ENCODE measurements around the gene GTPBP8. TPM values are rescaled to one million over a fixed set of nuclear protein-coding genes. Genes with fewer than 3 reads are reported as not detected.
A peak's percentile ranks its signal among the peaks of the same experiment; 100 is the strongest.

The GTPBP8 gene
- total RNA-seq, 1 experiment from 2014 or later: 19.5 TPM

- BruUV-seq (replicated peaks): no TSS peak
- ChIA-PET CTCF (interaction anchor here (1.3 to 1.5 kb wide), 2 partner anchors 245 to 337 kb away, joined by 6 to 15 read pairs; no protein-coding TSS in a partner anchor), POLR2A (no interaction called here)
- peak in 1 of 2 experiments; percentile 39 for DNase-seq
- Mint-ChIP-seq H3K27me3 (ENCODE audit: insufficient read depth, unreplicated experiment) (no peaks in the 10 kb centered on the region), H3K4me1 (ENCODE audit: low read depth, unreplicated experiment) (peaks cover 6% of the 10 kb centered on the region), H3K4me3 (ENCODE audit: unreplicated experiment) (no peak overlapping the region), H3K9me3 (ENCODE audit: unreplicated experiment) (no peaks in the 10 kb centered on the region), H3K27ac (ENCODE audit: unreplicated experiment) (no peak overlapping the region), H3K36me3 (ENCODE audit: insufficient read depth, unreplicated experiment) (no peaks in the 10 kb centered on the region)
- Histone ChIP-seq H3K36me3 (ENCODE audit: control insufficient read depth, insufficient read depth, low read length) (no peaks in the 10 kb centered on the region), H3K4me3 (ENCODE audit: low read depth, low read length) (no peak overlapping the region), H3K4me1 (no peaks in the 10 kb centered on the region), H3K9me3 (no peaks in the 10 kb centered on the region), H3K27me3 (replicated peaks; ENCODE audit: control insufficient read depth, insufficient read depth, low read length) (no peaks in the 10 kb centered on the region)
- intact Hi-C loops (cut with micrococcal nuclease; ENCODE audit: unreplicated experiment): loop anchor here (1.0 to 5.0 kb wide), 4 partner anchors 167 to 397 kb away; no protein-coding TSS in a partner anchor
- peak; percentile 55 to 76 for TF ChIP-seq CTCF (IDR thresholded peaks at IDR 0.05; ENCODE audit: insufficient read depth in 1 of 2, low read depth in 1 of 2, low read length in 1 of 2, severe bottlenecking in 1 of 2, unreplicated experiment in 1 of 2)
Observed at GRCh38 chr3:112979244-112979832, 11.4 kb upstream of the GTPBP8 start.

GRCh38 chr3:112980080-112980479, 10.7 kb upstream of the GTPBP8 start:
- Histone ChIP-seq H3K27me3 (replicated peaks; ENCODE audit: control insufficient read depth, insufficient read depth, low read length) (no peaks in the 10 kb centered on the region), H3K9me3 (no peaks in the 10 kb centered on the region), H3K4me3 (ENCODE audit: low read depth, low read length) (no peak overlapping the region), H3K36me3 (ENCODE audit: control insufficient read depth, insufficient read depth, low read length) (no peaks in the 10 kb centered on the region), H3K4me1 (no peaks in the 10 kb centered on the region)
- POLR2A ChIA-PET: no interaction called here
- H3K36me3 Mint-ChIP-seq (ENCODE audit: insufficient read depth, unreplicated experiment): no peaks in the 10 kb centered on the region
- intact Hi-C loops (cut with micrococcal nuclease; ENCODE audit: unreplicated experiment): no loop called here
- H3K27me3 Mint-ChIP-seq (ENCODE audit: insufficient read depth, unreplicated experiment): no peaks in the 10 kb centered on the region
- H3K27ac Mint-ChIP-seq (ENCODE audit: unreplicated experiment): no peak overlapping the region
- CTCF ChIA-PET: interaction anchor here (1.3 kb wide), 1 partner anchor 245 kb away, joined by 15 read pairs; no protein-coding TSS in a partner anchor
- no TSS peak for BruUV-seq (replicated peaks)
- TF ChIP-seq CTCF (IDR thresholded peaks at IDR 0.05; ENCODE audit: insufficient read depth in 1 of 2, low read depth in 1 of 2, low read length in 1 of 2, severe bottlenecking in 1 of 2, unreplicated experiment in 1 of 2): no peak
- no peaks in the 10 kb centered on the region for H3K9me3 Mint-ChIP-seq (ENCODE audit: unreplicated experiment)
- H3K4me3 Mint-ChIP-seq (ENCODE audit: unreplicated experiment): no peak overlapping the region
- DNase-seq: no peak
- peaks cover 6% of the 10 kb centered on the region for H3K4me1 Mint-ChIP-seq (ENCODE audit: low read depth, unreplicated experiment)

- H3K9me3 ChIP-seq: no peaks in the 10 kb centered on the region
- Mint-ChIP-seq H3K4me1 (ENCODE audit: low read depth, unreplicated experiment) (peaks cover 6% of the 10 kb centered on the region), H3K27me3 (ENCODE audit: insufficient read depth, unreplicated experiment) (peaks cover 3% of the 10 kb centered on the region), H3K36me3 (ENCODE audit: insufficient read depth, unreplicated experiment) (no peaks in the 10 kb centered on the region), H3K9me3 (ENCODE audit: unreplicated experiment) (no peaks in the 10 kb centered on the region), H3K4me3 (ENCODE audit: unreplicated experiment) (no peak overlapping the region), H3K27ac (ENCODE audit: unreplicated experiment) (no peak overlapping the region)
- intact Hi-C loops (cut with micrococcal nuclease; ENCODE audit: unreplicated experiment): no loop called here
- no peak overlapping the region for H3K4me3 ChIP-seq (ENCODE audit: low read depth, low read length)
- no peaks in the 10 kb centered on the region for H3K27me3 ChIP-seq (replicated peaks; ENCODE audit: control insufficient read depth, insufficient read depth, low read length)
- ChIA-PET POLR2A (no interaction called here), CTCF (no interaction called here)
- no peak for DNase-seq
- no peak for TF ChIP-seq CTCF (IDR thresholded peaks at IDR 0.05; ENCODE audit: insufficient read depth in 1 of 2, low read depth in 1 of 2, low read length in 1 of 2, severe bottlenecking in 1 of 2, unreplicated experiment in 1 of 2)
- no peaks in the 10 kb centered on the region for H3K36me3 ChIP-seq (ENCODE audit: control insufficient read depth, insufficient read depth, low read length)
- no TSS peak for BruUV-seq (replicated peaks)
- H3K4me1 ChIP-seq: no peaks in the 10 kb centered on the region
Observed at GRCh38 chr3:112982710-112983109, 8.1 kb upstream of the GTPBP8 start.

Data from Caco-2 (cell line).